Activated naive CD4-positive, alpha-beta T cell treated with anti-CD3 and anti-CD28 coated beads for 36 hours (primary cell): ENCODE results near the gene COX7B. TPM values are rescaled to one million over a fixed set of nuclear protein-coding genes. Genes with fewer than 3 reads are reported as not detected.

ENCODE experiments used
- CTCF ChIA-PET: fragments of 350-600 bp; sonication (Branson Sonifier 250); formaldehyde crosslinking; loops from one replicate; lab custom pipeline; 2021; ENCODE audit warnings: antibody characterized with exemption; lab: Charles Lee
- DNase-seq: peaks from one replicate; pipeline ENCODE4 v3.0.0-alpha.2; 2020
- H3K27ac Mint-ChIP-seq: one replicate; pipeline ENCODE4 v1.8.0; 2021; ENCODE audit warnings: mild to moderate bottlenecking, mixed read lengths
- H3K27me3 Mint-ChIP-seq: one replicate; pipeline ENCODE4 v1.8.0; 2021; ENCODE audit warnings: low read depth, mixed read lengths
- H3K36me3 Mint-ChIP-seq: one replicate; pipeline ENCODE4 v1.8.0; 2021; ENCODE audit warnings: low read depth, mixed read lengths
- H3K4me1 Mint-ChIP-seq: one replicate; pipeline ENCODE4 v1.8.0; 2021; ENCODE audit warnings: low read depth, mixed read lengths
- H3K4me3 Mint-ChIP-seq: one replicate; pipeline ENCODE4 v1.8.0; 2021; ENCODE audit warnings: mild to moderate bottlenecking, moderate library complexity, mixed read lengths
- H3K9me3 Mint-ChIP-seq: one replicate; pipeline ENCODE4 v1.8.0; 2021; ENCODE audit warnings: mixed read lengths
- intact Hi-C: fragments of 100-400 bp; cut with micrococcal nuclease; formaldehyde crosslinking; loops from one replicate; pipeline ENCODE4 v1.15.1; 2023
- total RNA-seq, 2 experiments: library from RNA; stranded (reverse); gene quantifications; one replicate each; pipeline ENCODE4 v1.2.3, GENCODE V29; 2021

The COX7B gene
- total RNA-seq, 2 experiments from 2014 or later = 363 to 367 TPM

GRCh38 chrX:77946571-77946970 lies 47.3 kb downstream of the COX7B start:
- Mint-ChIP-seq H3K36me3 (no peaks in the 10 kb centered on the region), H3K27me3 (no peaks in the 10 kb centered on the region), H3K27ac (no peak overlapping the region), H3K4me1 (peaks cover 2% of the 10 kb centered on the region), H3K4me3 (no peak overlapping the region), H3K9me3 (no peaks in the 10 kb centered on the region)
- CTCF ChIA-PET = no interaction called here
- DNase-seq = no peak
- intact Hi-C loops = no loop called here

GRCh38 chrX:77949840-77950239 lies 50.6 kb downstream of the COX7B start:
- intact Hi-C loops = no loop called here
- H3K36me3 Mint-ChIP-seq = no peaks in the 10 kb centered on the region
- CTCF ChIA-PET = no interaction called here
- no peaks in the 10 kb centered on the region for H3K27me3 Mint-ChIP-seq
- H3K9me3 Mint-ChIP-seq = no peaks in the 10 kb centered on the region
- no peak overlapping the region for H3K4me3 Mint-ChIP-seq
- no peak for DNase-seq
- H3K4me1 Mint-ChIP-seq = peaks cover 6% of the 10 kb centered on the region
- H3K27ac Mint-ChIP-seq = no peak overlapping the region

- CTCF ChIA-PET = no interaction called here
- no peak overlapping the region for H3K27ac Mint-ChIP-seq
- no peak overlapping the region for H3K4me3 Mint-ChIP-seq
- peaks cover 9% of the 10 kb centered on the region for H3K4me1 Mint-ChIP-seq
- intact Hi-C loops = no loop called here
- no peaks in the 10 kb centered on the region for H3K36me3 Mint-ChIP-seq
- DNase-seq = no peak
- peaks cover 2% of the 10 kb centered on the region for H3K9me3 Mint-ChIP-seq
- H3K27me3 Mint-ChIP-seq = no peaks in the 10 kb centered on the region
Measured at GRCh38 chrX:77952173-77952572, 52.9 kb downstream of the COX7B start.

- Mint-ChIP-seq H3K36me3 (peaks cover 3% of the 10 kb centered on the region), H3K4me3 (no peak overlapping the region), H3K9me3 (peaks cover 6% of the 10 kb centered on the region), H3K27ac (no peak overlapping the region), H3K27me3 (no peaks in the 10 kb centered on the region), H3K4me1 (peaks cover 14% of the 10 kb centered on the region)
- intact Hi-C loops = no loop called here
- no peak for DNase-seq
- CTCF ChIA-PET = no interaction called here
Measured at GRCh38 chrX:77953302-77953701, 54.0 kb downstream of the COX7B start.

GRCh38 chrX:77953708-77954107 lies 54.4 kb downstream of the COX7B start:
- no peak for DNase-seq
- intact Hi-C loops = no loop called here
- peaks cover 3% of the 10 kb centered on the region for H3K36me3 Mint-ChIP-seq
- no peak overlapping the region for H3K4me3 Mint-ChIP-seq
- peaks cover 14% of the 10 kb centered on the region for H3K4me1 Mint-ChIP-seq
- H3K9me3 Mint-ChIP-seq = peaks cover 6% of the 10 kb centered on the region
- H3K27ac Mint-ChIP-seq = no peak overlapping the region
- CTCF ChIA-PET = interaction anchor here (1.3 kb wide), 1 partner anchor 10 kb away, joined by 4 read pairs; no protein-coding TSS in a partner anchor
- H3K27me3 Mint-ChIP-seq = no peaks in the 10 kb centered on the region

Other genes with a start within 250 kb of the COX7B start
- gene ATRX, start 113.3 kb upstream of the COX7B start, total RNA-seq = 10 to 100 TPM; 49.2 to 49.9 TPM
- 10 to 100 TPM; 31.0 to 32.4 TPM for gene MAGT1, start 4.0 kb upstream of the COX7B start, total RNA-seq
- gene ATP7A, start 11.2 kb downstream of the COX7B start, total RNA-seq = 1 to 10 TPM; 5.3 to 5.5 TPM
- gene PGAM4, start 70.2 kb downstream of the COX7B start, total RNA-seq = 1 to 10 TPM in 1 of 2 experiments, under 1 TPM in 1; 0.86 to 1.2 TPM
- 100 to 1,000 TPM; 744 to 766 TPM for gene PGK1, start 204.8 kb downstream of the COX7B start, total RNA-seq
- gene TAF9B, start 240.2 kb downstream of the COX7B start, total RNA-seq = 10 to 100 TPM; 25.9 to 27.2 TPM